NCI-H524 (cell line): ENCODE data around the gene EPHA10.
"Not testable (repeated sequence)": the region's sequence is repeated elsewhere in the genome, so short reads cannot be mapped to it uniquely, and the experiment has no call there.

Source experiments
- DNase-seq, 2 experiments: peaks; one replicate each; lab custom pipeline; 2025; lab: John Stamatoyannopoulos, UW

The EPHA10 gene

DNA sequence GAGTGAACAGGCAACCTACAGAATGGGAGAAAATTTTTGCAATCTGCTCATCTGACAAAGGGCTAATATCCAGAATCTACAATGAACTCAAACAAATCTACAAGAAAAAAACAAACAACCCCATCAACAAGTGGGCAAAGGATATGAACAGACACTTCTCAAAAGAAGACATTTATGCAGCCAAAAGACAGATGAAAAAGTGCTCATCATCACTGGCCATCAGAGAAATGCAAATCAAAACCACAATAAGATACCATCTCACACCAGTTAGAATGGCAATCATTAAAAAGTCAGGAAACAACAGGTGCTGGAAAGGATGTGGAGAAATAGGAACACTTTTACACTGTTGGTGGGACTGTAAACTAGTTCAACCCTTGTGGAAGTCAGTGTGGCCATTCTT is 6.5 kb upstream of the EPHA10 start:
- DNase-seq: not testable (repeated sequence)

GRCh38 chr1:37767488-37767887 is 2.6 kb upstream of the EPHA10 start:
- no peak for DNase-seq

- DNase-seq: peak; percentile 27 to 71
Observed at GRCh38 chr1:37765916-37766664, 1.2 kb upstream of the EPHA10 start.

GRCh38 chr1:37764414-37764825 is 500 bp downstream of the EPHA10 start:
- DNase-seq: no peak

GRCh38 chr1:37763791-37764413 is 1.0 kb downstream of the EPHA10 start:
- no peak for DNase-seq

DNA sequence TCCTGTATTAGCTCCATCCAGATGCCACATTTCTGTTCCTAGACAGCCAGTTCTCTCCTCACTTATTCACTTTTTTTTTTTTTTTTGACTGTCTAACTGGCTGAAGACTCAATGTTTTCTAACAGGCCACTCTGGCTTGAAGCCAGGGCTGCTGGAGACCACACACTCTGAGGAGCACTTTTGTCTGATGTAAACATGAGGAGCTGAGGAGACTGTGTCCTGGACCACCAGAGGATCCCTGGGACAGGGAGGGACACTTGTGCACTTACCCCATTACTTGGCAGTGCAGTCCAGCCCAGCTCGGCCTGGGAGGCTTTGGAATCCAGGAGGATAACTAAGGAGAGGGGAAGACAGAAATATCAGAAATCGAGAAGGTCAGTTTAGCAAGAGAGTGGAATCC is 2.4 kb downstream of the EPHA10 start:
- DNase-seq: no peak

DNA sequence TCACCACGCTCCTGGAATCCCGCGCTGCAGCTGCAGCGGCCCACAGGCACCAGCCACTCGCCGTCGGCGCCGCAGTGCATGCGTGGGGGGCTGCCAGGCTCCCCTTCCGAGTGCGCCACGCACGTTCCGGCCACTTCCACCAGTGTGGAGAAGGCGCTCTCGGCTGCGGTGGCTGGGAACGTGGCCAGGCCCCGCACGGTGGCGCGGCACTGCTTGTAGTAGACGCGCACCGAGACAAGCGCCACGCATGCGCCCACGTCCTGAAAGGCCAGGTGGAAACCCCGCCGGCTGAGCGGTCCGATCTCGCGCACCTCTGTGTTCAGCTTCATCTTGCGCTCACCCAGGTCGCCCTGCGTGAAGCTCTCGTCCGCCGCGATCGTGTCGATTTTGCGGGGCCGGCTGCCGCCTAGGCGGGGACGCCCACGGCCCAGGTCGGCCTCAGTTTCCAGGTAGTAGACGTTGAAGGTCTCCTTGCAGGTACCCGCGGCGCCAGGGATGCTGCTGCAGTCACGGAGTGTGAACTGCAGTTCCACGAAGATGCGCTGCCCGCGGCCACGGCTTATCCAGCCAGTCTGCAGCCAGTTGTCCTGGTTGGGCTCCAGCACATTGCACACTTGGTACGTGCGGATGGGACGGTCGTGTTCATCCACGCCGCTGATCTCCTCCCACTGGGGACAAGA is 3.4 kb downstream of the EPHA10 start:
- DNase-seq: no peak

- no peak for DNase-seq
Observed at GRCh38 chr1:37759451-37759850, 5.5 kb downstream of the EPHA10 start.

DNA sequence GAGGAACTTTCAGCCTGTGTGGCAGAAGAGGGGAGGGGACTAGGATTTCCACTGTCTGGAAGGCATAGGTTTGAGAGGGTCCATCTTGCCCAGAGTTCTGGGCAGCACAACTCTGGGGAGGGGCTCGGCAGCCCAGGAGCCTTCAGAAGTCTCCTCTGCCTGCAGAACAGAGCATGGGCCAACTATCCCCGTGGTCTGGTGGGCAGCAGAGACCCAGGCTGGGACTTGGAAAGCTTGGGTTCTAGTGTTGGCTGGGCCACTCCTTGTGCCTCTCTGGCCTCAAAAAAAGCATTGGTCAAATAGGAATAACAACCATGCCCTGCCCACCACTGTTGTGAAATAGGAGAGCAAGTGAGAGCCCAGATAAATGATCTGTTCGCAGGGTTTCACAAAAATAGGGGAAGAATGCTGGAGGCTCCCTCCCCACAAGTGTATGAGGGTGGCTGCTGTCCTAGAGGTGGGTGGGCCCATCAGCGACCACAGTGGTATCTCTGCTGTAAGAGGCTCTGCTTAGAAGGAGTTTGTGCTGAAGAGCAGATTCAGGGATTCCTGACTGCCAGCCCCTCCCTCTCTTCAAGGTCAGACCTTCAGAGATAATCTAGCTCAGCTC is 8.9 kb downstream of the EPHA10 start:
- DNase-seq: no peak

DNA sequence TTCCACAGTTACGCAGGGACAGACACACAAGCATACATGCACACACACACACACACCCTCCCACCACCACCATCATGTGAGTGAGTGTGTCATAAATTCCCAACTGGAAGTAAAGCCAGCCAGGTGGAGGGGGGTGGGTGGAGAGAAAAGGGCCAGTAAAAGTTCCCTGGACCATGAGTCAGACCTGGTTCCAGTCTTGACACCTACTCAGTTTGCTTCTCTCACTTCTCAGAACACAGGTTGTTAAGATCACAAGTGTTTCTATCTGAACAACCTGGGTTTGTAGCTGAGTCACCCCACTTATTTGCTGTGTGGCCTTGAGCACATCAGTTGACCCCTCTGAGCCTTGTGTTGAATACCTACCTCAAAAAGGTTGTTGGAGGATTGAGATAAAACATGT is 9.6 kb downstream of the EPHA10 start:
- no peak for DNase-seq

DNA sequence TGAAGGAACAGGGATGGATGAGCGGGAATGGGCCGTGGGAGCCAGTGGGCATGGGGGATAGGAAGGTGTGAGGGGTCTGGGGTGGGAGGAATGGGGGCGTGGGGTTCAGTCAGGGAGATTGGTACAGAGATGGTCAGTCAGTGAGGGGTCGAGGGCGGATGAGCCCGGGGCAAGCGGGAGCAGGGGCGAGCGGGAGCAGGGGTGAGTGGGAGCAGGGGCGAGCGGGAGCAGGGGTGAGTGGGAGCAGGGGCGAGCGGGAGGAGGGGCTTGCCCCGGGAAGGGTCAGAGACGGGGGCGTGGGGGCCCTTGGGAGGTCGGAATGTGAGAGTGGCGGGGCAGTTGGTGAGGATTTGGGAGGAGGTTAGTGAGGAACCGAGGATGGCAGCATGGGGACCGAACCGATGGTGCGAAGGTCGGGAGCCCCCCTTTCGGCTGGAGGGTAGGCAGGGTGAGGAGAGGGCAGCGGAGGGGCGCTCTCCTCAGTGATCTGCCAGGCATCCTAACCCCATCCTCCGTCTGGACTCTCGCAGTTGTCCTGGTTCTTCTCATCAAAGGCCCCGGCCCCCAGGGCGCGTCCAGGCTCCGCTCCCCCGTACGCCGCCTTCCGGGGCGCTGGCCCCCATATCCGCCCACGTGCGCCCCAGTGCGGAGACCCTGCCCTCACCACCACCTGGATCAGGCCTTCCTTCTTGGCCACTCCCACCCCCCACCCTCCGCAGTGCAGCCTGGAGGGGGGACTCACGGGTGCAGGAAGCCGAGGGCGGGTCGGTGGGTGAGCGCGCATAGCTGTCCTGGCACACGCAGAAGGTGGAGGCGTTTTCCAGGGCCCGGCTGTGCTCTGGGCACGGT is 11.2 kb downstream of the EPHA10 start:
- peak in 1 of 2 experiments; percentile 4 for DNase-seq

- peak in 1 of 2 experiments; percentile 43 for DNase-seq
Observed at GRCh38 chr1:37752583-37753471, 12.1 kb downstream of the EPHA10 start.

GRCh38 chr1:37752213-37752582 is 12.7 kb downstream of the EPHA10 start:
- no peak for DNase-seq

- DNase-seq: no peak
Observed at GRCh38 chr1:37748565-37748964, 16.4 kb downstream of the EPHA10 start.

GRCh38 chr1:37746806-37747205 is 18.1 kb downstream of the EPHA10 start:
- DNase-seq: no peak

DNA sequence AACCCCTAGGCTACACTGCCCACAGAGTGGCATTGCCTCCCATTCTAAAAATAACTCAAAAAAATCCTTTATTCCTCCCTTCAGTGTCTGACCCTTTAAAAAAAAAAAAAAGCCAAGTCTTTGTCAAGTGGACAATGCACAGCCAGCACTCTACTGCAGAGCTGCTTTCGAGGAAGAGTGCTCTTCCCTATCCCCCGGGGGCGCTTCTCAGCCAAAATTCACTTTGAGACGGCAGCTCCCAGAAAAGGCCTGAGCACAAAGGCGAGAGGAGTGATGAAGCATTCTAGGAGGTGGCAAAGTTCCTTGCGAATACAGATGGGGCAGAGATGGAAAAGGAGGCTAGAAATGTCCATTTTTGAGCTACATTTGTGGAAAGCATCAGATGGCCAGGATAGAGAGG is 23.3 kb downstream of the EPHA10 start:
- DNase-seq: no peak

- no peak for DNase-seq
Observed at GRCh38 chr1:37741130-37741529, 23.8 kb downstream of the EPHA10 start.

DNA sequence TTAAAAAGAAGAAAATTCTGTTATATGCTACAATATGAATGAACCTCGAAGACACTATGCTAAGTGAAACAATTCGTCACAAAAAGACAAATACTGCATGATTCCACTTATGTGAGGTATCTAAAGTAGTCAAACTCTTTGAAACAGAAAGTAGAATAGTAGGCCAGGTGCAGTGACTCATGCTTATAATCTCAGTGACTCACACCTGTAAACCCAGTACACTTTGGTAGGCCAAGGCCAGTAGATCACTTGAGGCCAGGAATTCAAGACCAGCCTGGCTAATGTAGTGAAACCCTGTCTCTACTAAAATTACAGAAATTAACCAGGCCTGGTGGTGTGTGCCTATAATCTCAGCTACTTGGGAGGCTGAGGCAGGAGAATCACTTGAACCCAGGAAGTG is 25.7 kb downstream of the EPHA10 start:
- DNase-seq: no peak

GRCh38 chr1:37738619-37739018 is 26.3 kb downstream of the EPHA10 start:
- DNase-seq: not testable (repeated sequence)

DNA sequence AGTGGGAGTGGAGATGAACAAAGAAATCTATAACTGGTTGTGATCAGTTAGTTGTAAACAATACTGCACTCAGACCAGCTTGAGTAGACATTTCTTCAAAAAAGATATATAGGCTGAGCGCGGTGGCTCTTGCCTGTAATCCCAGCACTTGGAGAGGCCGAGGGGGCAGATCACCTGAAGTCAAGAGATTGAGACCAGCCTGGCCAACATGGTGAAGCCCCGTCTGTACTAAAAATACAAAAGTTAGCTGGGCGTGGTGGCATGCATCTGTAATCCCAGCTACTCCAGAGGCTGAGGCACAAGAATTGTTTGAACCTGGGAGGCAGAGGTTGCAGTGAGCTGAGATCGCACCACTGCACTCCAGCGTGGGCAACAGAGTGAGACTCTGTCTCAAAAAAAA is 26.9 kb downstream of the EPHA10 start:
- DNase-seq: not testable (repeated sequence)
